HepG2 (cell line): ENCODE measurements around the gene MLLT10. TPM values are rescaled to one million over a fixed set of nuclear protein-coding genes. Genes with fewer than 3 reads are reported as not detected.
A peak's percentile ranks its signal among the peaks of the same experiment; 100 is the strongest.

ENCODE experiments used
- ASH2L ChIP-seq: fragments of 300-600, 200-600 bp; sonication (generic); IDR thresholded peaks from 2 replicates; pipeline ENCODE4 v1.7.0; 2017; ENCODE audit warnings: low read depth, mild to moderate bottlenecking, moderate library complexity, mixed read lengths, low read length; ENCODE audit not compliant: insufficient read length
- BCL6 ChIP-seq: IDR thresholded peaks from 2 replicates; pipeline ENCODE4 v1.6.1; 2016; ENCODE audit warnings: missing genetic modification reagents, missing compliant biosample characterization
- CSRNP2 ChIP-seq: sonication (generic); formaldehyde crosslinking; conservative IDR thresholded peaks from 2 replicates; pipeline ENCODE4 v1.8.0; 2022; ENCODE audit warnings: low read depth, missing genetic modification reagents
- KMT2B ChIP-seq: IDR thresholded peaks from 2 replicates; pipeline ENCODE4 v1.6.1; 2016; ENCODE audit warnings: missing genetic modification reagents, missing compliant biosample characterization
- MBD4 ChIP-seq: IDR thresholded peaks from 2 replicates; pipeline ENCODE4 v1.6.1; 2012; ENCODE audit warnings: low read length, inconsistent platforms, borderline replicate concordance
- MNT ChIP-seq: fragments of 450-650 bp; IDR thresholded peaks from 2 replicates; pipeline ENCODE4 v1.6.1; 2016
- MYNN ChIP-seq: sonication (generic); formaldehyde crosslinking; IDR thresholded peaks from 2 replicates; pipeline ENCODE4 v1.4.0; 2020; ENCODE audit warnings: mild to moderate bottlenecking, low read depth, missing genetic modification reagents
- NFAT5 ChIP-seq: sonication (generic); formaldehyde crosslinking; IDR thresholded peaks from 2 replicates; pipeline ENCODE4 v1.4.0; 2020; ENCODE audit warnings: missing genetic modification reagents
- NKX3-1 ChIP-seq: sonication (generic); formaldehyde crosslinking; IDR thresholded peaks from 2 replicates; pipeline ENCODE4 v1.5.0; 2020; ENCODE audit warnings: missing genetic modification reagents
- TFDP1 ChIP-seq: IDR thresholded peaks from 2 replicates; pipeline ENCODE4 v1.6.1; 2016; ENCODE audit warnings: missing compliant biosample characterization, missing genetic modification reagents, borderline replicate concordance
- ZBTB21 ChIP-seq: sonication (generic); formaldehyde crosslinking; IDR thresholded peaks from 2 replicates; pipeline ENCODE4 v1.4.0; 2020; ENCODE audit warnings: missing genetic modification reagents
- ZBTB34 ChIP-seq: sonication (generic); formaldehyde crosslinking; IDR thresholded peaks from 2 replicates; pipeline ENCODE4 v1.8.0; 2022; ENCODE audit warnings: mild to moderate bottlenecking, missing genetic modification reagents
- ZBTB38 ChIP-seq: sonication (generic); formaldehyde crosslinking; IDR thresholded peaks from 2 replicates; pipeline ENCODE4 v1.5.1; 2020; ENCODE audit warnings: mild to moderate bottlenecking, missing genetic modification reagents
- ZNF512 ChIP-seq: sonication (generic); formaldehyde crosslinking; IDR thresholded peaks from 2 replicates; pipeline ENCODE4 v1.4.0; 2020; ENCODE audit warnings: mild to moderate bottlenecking, missing genetic modification reagents
- ZNF558 ChIP-seq: sonication (generic); formaldehyde crosslinking; IDR thresholded peaks from 2 replicates; pipeline ENCODE4 v1.9.0; 2022; ENCODE audit warnings: mild to moderate bottlenecking, missing genetic modification reagents, borderline replicate concordance
- polyA plus RNA-seq, 8 experiments: library from polyadenylated mRNA; depleted of rRNA in 3 of 8; stranded (reverse) in 7 of 8; unstranded in 1 of 8; fragments of >200 nt; fragmentation: Illumina TruSeq in 4 of 8; extraction: Trizol in 4 of 8; gene quantifications; 2 replicates each; pipeline versions ENCODE4 v1.2.1 to v1.2.3, GENCODE V29; 2011 to 2016; ENCODE audit warnings: low read depth in 4 of 8, missing spikeins in 1 of 8, mixed read lengths in 1 of 8; ENCODE audit not compliant: insufficient read depth in 1 of 8
- total RNA-seq, 5 experiments: library from RNA; depleted of rRNA; stranded (reverse); fragments of >200 nt; fragmentation: Illumina TruSeq; extraction: Trizol; gene quantifications; 2 replicates each; pipeline ENCODE4 v1.2.3, GENCODE V29; 2016; ENCODE audit warnings: low read depth in 1 of 5

Gene MLLT10
- total and polyA plus RNA-seq, 2 of the 13 experiments (the other 11 are each of a cell fraction or from before 2014, with no cell fraction given), result 51.3 to 84.1 TPM

- no peak for TF ChIP-seq NFAT5 (CRISPR knock-in tag)
- TF ChIP-seq ASH2L, result no peak
- no peak for TF ChIP-seq NKX3-1 (CRISPR knock-in tag)
- TF ChIP-seq MYNN (CRISPR knock-in tag), result no peak
- no peak for TF ChIP-seq MNT
- TF ChIP-seq TFDP1 (CRISPR knock-in tag), result no peak
- TF ChIP-seq ZNF558 (CRISPR knock-in tag), result no peak
- TF ChIP-seq BCL6, result peak; percentile 93
- TF ChIP-seq CSRNP2 (CRISPR knock-in tag), result no peak
- TF ChIP-seq MBD4, result no peak
- TF ChIP-seq ZBTB38 (CRISPR knock-in tag), result no peak
- TF ChIP-seq KMT2B (CRISPR knock-in tag), result no peak
- no peak for TF ChIP-seq ZBTB21 (CRISPR knock-in tag)
- no peak for TF ChIP-seq ZBTB34
- no peak for TF ChIP-seq ZNF512 (CRISPR knock-in tag)
Measured at GRCh38 chr10:21754410-21755011, 220.5 kb downstream of the MLLT10 start (continued).
